GM19328 (cell line): Measurements from ENCODE around the gene ANKLE1.
A peak's percentile ranks its signal among the peaks of the same experiment; 100 is the strongest.

Experiments used
- ATAC-seq: cut with Tn5 transposase; IDR thresholded peaks from one replicate; pipeline ENCODE4 v1.9.1; 2021; ENCODE audit warnings: mild to moderate bottlenecking, moderate library complexity; ENCODE audit not compliant: unreplicated experiment

The ANKLE1 gene

GRCh38 chr19:17305517-17306284 lies 24.0 kb downstream of the ANKLE1 start, which contains the start of gene MRPL34:
Gene MRPL34 (plus strand): TSS chr19:17305872. CDS start chr19:17305893, 21 bp downstream.
- peak; percentile 44 for ATAC-seq

DNA sequence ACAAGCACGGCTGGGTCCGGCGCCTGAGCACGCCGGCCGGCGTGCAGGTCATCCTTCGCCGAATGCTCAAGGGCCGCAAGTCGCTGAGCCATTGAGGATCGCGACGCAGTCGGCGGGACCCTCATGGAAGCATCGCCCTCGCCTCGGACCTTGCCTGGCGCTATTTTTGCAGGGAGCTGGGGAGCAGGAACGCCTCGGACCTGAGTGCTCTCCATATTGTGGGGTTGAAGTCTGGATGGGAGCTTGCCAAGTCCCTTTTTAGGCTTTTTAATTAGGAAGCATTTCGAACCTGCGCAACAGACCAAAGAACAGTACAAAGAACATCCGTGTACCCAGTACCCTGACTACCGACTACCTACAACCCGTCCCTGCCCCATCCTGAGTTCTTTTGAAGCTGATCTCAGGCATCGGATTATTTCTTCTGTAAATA lies 24.6 kb downstream of the ANKLE1 start:
- ATAC-seq = no peak

- ATAC-seq = no peak
Observed at GRCh38 chr19:17307876-17308377, 26.2 kb downstream of the ANKLE1 start.

DNA sequence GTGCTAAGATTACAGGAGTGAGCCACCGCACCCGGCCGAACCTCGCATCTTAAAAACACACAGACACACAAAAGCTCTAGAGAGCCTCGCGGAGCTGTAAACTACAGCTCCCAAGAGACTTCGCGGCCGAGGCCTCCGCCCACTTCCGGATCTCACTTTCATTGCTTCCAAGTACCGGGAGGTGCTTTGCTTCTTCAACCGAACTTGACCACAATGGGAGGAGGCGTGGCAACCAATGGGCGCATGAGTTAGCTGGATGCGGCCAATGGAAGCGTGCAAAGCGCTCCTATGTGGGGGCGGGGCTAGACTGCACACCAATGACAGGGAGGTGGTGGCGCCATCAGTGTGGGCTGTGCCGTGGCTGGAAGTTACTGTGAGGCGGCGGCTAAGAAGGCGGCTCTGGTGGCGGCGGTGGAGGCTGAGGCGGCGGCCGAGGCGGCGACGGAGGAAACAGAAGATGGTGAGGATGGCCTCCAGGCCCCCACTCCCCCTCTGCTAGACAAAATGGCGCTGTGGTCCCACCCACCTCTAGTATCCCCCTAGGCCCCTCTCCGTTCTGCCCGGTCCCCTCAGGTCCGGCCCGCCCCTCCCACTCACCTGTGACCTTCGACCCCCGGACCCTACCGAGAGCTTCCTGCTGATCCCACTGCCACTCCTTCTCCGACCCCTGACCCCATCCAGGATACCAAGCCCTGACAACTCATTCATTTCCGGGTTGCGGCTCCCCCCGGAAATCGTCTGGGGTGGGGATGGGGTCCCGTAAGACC lies 27.7 kb downstream of the ANKLE1 start, which contains the start of gene DDA1:
Gene DDA1 (plus strand): TSS at position 366 of the 767 bp plus-strand sequence. CDS start 92 bp downstream, at position 458.
- ATAC-seq = peak; percentile 68

GRCh38 chr19:17309965-17310461 lies 28.3 kb downstream of the ANKLE1 start:
- no peak for ATAC-seq

DNA sequence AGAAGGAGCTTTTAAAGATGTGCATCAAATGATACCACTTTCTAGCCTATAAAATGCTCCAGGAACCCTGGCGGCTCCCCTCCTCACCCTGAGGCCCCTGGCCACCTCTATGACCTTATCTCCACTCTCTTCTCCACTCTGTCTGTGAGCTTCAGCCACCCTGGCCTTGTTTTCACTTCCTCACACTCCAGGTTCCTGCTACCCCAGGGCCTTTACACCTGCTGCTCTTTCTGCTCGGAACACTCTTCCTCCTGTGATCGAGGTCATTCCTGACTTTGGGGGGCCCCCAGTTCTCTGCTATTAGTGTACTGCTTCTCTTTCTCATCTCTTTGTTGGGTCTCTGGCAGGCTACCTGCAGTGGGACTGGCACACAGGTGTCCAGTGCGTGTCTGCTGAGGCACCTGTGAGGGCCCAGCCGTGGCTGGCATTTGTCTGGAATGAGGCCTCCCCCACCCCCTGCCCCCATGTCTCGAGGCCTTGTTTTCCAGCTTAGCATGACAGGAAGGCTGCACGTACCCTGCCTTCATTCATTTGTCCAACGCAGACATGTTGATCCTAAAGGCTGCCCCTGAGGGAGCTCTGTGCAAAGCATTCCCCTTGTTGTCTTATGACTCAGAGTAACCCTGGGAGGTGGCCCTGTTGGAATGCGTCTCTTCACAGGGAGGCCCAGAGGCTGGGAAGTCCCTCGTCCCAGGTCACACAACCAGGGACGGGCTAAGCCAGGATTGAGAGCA lies 29.9 kb downstream of the ANKLE1 start:
- no peak for ATAC-seq

GRCh38 chr19:17312189-17313113 lies 30.8 kb downstream of the ANKLE1 start:
- ATAC-seq = no peak

DNA sequence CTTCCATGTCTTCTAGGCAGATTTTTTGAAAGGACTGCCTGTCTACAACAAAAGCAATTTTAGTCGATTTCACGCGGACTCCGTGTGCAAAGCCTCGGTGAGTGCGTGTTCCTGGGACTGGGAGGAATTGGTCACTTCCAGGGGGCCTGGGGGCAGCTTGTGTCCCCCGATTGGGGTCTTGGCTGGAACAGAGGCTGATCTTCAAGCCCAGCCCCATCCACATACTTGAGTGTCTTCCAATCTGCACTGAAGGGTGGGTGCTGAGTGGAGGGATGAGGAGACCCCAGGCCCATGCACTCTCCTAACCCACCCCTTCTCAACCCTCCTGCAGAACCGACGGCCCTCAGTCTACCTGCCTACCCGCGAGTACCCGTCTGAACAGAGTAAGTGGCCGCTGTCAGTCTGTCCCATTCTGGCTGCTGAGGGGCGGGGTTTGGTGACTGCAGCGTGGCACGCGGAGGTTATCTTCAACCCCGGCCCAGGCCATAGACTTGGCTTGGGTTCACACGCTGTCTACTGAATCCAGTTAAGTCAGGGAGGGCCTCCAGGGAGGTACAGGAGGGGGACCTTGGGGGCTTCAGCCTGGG lies 32.4 kb downstream of the ANKLE1 start:
- no peak for ATAC-seq

- no peak for ATAC-seq
Observed at GRCh38 chr19:17318966-17319365, 37.3 kb downstream of the ANKLE1 start.

- no peak for ATAC-seq
Observed at GRCh38 chr19:17319473-17320238, 38.0 kb downstream of the ANKLE1 start.

DNA sequence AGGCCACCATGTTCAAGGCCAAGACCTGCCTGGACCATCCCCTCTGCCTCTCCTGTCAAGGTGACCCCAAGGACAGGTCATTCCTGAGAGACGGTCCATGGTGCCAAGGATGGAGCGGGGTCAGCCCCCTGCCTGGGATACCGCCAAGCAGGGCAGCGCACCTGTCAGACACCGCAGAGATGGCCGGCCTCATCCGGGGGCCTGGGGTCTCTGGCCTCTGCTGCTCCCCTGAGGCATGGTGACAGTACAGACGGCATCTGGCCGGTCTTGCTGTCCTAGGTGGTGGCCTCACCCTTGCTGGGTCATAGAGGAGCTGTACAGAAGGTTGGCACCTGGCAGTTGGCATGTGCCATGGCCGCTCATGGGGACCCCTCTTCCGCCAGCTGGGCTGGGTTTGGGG lies 38.7 kb downstream of the ANKLE1 start:
- ATAC-seq = no peak

- no peak for ATAC-seq
Observed at GRCh38 chr19:17321655-17322489, 40.2 kb downstream of the ANKLE1 start.

DNA sequence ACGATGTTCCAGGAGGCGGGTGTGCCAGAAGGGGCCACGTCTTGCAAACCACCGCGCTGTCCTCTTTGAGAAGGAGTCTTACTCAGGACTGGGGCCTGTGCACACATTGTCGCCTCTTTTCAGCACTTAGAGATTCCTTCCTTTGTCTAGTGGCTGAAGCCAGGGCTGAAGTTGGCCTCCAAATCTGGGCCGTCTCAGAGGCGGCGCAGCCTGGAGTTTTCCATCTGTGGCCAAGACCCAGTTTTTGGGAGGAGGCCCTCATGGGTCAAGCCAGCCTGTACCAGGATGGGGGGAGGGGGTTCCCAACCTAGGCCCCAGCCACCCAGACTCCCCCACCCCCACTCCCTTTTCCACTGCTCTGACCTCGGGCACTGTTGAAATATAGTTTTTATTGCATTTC lies 41.2 kb downstream of the ANKLE1 start:
- no peak for ATAC-seq

DNA sequence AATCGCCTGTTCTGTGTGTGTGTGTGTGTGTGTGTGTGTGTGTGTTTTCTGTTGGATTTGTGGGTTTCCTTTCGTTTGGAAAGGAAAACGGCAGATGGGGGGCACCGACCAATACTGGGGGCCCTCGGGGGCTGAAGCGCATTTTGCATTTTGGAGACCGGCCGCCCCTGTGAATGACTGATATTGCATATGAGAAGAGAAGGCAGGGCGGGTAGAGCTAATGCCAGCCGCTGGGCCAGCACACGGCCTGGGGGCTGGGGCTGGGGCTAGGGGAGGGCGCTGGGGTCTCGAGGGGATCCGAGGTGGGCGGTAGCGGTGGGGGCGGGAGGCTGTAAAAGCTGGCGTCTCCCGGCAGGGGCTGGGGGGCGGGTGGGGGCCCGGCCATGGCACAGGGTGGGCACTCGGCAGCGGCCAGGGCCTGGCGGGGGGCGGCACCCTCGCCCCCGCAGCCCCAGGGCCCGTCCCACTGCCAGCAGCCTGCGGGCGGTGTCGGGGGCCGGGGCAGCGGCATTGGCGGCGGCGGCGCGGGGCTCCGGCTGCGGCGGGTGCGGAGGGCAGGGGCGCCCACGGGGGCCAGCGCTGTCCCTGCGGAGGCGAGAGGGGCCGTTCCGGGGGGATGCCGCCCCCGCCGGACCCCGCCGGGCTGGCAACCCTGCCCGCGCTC lies 41.7 kb downstream of the ANKLE1 start:
- ATAC-seq = no peak

GRCh38 chr19:17323964-17324332 lies 42.2 kb downstream of the ANKLE1 start:
- no peak for ATAC-seq

DNA sequence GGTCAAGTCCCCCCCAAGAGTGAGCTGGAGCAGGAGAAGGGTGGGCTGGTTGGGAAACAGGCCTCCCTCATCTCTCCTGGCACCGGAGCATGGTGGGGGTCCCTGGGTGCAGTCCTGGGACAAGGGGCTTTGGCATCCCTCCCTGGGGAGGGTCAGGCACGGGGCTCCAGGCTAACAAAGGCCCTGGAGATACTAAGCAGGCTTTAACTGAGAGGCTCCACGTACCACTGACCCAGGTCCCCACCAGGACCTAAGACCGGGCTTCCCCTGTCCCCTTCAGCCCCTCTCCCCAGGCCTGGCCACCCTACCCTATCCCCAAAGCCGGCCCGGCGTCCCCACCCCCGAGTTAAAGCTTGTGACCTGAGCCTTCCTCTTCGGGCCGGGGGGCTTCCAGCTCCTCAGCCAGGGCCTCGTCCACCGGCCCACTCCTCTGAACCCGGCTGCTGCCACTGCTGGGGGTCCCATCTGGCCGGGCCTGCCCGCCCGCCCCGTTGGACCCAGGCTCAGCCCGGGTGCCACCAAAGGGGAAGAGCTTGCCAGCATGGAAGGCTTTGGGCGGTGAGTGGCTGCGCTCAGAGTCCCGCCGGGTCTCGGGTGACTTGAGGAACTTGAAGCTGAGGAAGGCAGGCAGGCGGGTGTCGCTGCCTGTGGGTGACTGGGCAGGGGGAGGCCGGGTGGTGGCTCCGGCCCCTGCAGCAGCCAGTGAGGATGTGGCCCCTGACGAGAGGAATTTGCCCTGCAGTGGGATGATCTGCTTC lies 42.8 kb downstream of the ANKLE1 start:
- ATAC-seq = no peak

DNA sequence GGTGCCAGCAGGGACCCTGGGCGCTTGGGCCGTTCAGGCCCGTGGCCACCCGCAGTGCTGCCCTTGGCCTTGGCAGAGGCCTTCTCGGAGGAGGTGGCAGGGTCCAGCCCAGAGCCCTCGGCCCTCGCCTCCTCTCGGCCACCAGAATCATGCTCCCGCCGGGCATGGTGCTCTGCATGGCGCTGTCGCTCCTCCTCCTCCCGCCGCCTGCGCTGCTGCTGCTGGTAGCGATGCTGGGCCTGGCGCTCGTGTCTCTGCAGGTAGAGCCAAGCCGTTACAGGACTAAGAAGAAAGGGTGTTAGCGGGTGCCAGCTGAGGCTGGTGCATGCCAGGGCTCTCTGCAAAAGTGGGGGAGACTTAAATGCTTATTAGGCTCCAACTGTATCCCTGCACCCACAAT lies 43.4 kb downstream of the ANKLE1 start:
- ATAC-seq = no peak
